Measurements from ENCODE around the gene STX10.
"Not testable (repeated sequence)": the region's sequence is repeated elsewhere in the genome, so short reads cannot be mapped to it uniquely, and the experiment has no call there.

STX10 gene, protein sequence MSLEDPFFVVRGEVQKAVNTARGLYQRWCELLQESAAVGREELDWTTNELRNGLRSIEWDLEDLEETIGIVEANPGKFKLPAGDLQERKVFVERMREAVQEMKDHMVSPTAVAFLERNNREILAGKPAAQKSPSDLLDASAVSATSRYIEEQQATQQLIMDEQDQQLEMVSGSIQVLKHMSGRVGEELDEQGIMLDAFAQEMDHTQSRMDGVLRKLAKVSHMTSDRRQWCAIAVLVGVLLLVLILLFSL

DNA sequence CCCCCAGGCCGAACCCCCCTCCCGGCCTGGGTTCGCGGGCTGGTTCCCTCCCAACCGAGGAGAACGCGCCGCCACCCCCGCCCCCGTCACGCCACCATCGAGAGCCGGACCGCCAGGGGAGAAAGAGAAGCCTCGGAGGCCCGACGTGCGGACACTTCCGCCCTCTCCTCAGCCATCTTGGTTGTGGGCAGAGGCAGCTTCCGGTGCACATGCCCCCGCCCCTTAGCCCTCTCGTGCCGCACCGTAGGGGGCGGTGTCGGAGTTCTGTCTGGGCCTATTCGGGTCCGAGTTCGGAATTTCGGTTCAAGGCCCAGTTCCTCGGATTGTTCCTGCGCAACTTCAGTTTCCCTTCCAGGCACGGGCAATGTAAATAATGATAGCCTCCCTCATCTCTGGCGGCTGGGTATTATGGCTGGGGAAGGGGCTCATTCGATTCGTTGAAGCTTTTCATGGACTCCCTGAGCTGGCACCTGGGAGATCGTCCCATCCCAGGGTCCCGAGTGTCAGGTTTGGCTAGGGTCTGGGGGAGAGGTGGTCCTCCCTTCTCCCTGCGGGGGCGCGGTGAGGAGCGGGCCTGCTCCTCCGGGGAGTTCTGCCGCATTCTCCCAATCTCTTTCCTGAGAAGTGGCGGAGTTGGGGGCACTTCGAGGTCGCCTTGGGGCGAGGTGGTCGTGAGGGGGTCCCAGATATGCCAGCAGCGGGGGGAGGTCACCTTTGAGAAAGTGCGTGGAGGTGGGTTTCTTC lies at the start of gene STX10, which contains the start of gene IER2:
TSS of gene STX10 (minus strand) at position 189 of the 744 bp plus-strand sequence. CDS start 202 bp downstream, outside the sequence.
TSS of gene IER2 (plus strand) at position 225 of the 744 bp plus-strand sequence. CDS start 2,776 bp downstream, outside the sequence.
- peak; percentile 97 for DNase-seq

- no peak for DNase-seq
Measured at GRCh38 chr19:13198634-13199033, 48.5 kb upstream of the STX10 start.

DNA sequence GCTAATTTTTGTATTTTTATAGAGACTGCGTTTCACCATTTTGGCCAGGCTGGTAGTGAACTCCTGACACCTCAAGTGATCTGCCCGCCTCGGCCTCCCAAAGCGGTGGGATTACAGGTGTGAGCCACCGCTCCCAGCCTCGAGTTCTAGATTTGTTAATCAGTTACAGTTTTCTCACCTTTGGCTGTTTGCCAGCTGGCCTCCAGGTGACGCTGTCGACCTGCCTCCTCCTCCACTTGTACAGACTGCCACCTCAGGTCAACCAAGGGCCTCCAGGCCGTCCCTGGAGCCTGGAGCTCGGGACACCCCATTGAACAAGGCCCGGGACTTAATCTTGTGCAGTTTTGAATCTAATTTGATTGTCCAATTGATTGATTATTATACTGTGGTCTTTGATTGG lies 45.5 kb upstream of the STX10 start:
- peak; percentile 35 for DNase-seq

GRCh38 chr19:13190781-13191540 lies 40.8 kb upstream of the STX10 start:
- DNase-seq, result no peak

GRCh38 chr19:13189600-13189999 lies 39.4 kb upstream of the STX10 start:
- no peak for DNase-seq

DNA sequence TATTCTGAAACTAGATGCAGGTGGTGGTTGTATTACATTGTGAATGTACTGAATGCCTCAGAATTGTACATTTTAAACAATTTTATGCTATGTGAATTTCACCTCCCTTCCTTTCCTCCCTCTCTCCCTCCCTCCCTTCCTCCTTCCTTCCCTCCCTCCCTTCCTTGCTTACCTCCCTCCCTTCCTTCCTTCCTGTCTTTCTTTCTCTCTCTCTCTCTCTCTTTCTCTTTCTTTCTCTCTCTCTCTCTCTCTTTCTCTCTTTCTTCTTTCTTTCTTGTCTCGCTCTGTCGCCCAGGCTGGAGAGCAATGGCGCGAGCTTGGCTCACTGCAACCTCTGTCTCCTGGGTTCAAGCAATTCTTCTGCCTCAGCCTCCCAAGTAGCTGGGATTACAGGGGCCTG lies 37.2 kb upstream of the STX10 start:
- DNase-seq, result peak; percentile 45

DNA sequence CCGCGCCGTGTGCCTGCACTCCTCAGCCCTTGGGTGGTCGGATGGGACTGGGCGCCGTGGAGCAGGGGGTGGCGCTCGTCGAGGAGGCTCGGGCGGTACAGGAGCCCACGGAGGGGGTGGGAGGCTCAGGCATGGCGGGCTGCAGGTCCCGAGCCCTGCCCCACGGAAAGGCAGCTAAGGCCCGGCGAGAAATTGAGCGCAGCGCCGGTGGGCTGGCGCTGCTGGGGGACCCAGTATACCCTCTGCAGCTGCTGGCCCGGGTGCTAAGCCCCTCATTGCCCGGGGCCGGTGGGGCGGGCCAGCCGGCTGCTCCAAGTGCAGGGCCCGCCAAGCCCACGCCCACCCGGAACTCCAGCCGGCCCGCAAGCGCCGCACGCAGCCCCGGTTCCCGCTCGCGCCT lies 36.5 kb upstream of the STX10 start:
- not testable (repeated sequence) for DNase-seq

DNA sequence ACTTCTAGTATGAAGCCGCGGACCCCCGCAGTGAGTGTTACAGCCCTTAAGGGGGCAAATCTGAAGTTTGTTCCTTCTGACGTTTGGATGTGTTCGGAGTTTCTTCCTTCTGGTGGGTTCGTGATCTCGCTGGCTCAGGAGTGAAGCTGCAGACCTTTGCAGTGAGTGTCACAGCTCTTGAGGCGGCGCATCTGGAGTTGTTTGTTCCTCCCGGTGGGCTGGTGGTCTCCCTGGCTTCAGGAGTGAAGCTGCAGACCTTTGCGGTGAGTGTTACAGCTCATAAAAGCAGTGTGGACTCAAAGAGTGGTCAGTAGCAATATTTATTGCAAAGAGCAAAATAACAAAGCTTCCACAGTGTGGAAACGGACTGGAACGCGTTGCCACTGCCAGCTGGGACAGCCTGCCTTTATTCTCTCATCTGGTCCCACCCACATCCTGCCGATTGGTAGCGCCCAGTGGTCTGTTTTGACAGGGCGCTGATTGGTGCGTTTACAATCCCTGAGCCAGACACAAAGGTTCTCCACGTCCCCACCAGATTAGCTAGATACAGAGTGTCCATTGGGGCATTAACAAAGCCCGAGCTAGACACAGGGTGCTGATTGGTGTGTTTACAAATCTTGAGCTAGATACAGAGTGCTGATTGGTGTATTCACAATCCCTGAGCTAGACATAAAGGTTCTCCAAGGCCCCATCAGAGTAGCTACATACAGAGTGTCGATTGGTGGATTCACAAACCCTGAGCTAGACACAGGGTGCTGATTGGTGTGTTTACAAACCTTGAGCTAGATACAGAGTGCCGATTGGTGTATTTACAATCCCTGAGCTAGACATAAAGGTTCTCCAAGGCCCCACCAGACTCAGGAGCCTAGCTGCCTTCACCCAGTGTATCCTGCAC lies 35.8 kb upstream of the STX10 start:
- peak; percentile 69 for DNase-seq

- not testable (repeated sequence) for DNase-seq
Measured at GRCh38 chr19:13184926-13185325, 34.8 kb upstream of the STX10 start.

DNA sequence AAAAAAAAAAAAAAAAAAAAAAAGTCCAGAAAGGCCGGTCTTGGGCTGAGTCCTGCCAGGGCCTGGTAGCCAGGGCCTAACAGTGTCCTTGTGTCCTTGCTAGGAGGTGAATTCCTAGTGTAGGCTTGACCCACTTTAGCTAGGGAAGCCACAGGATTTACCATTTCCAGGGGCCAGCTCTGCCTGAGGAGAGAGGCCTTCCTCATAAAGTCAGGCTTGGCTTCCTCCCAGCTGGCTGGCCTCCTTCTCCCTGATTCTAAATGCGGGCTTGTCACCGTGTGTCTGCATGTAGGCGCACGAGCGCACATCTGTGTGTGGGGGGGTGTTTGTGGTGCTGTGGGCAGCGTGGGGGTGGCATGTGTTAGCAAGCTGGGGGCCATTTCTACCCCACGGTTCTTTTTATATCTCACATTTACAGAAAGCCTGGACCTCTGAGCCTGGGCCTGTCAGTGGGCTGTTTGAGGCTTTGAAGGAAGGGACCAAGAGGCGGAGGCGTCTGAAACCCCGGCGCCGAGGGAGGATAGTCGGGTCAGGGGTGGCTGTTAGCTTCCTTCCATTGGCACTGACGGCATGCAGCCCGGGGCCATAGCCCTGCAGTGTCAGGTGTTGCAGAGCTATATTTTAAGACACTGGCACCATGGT lies 31.7 kb upstream of the STX10 start:
- peak; percentile 29 for DNase-seq

- not testable (repeated sequence) for DNase-seq
Measured at GRCh38 chr19:13178291-13178690, 28.1 kb upstream of the STX10 start.

DNA sequence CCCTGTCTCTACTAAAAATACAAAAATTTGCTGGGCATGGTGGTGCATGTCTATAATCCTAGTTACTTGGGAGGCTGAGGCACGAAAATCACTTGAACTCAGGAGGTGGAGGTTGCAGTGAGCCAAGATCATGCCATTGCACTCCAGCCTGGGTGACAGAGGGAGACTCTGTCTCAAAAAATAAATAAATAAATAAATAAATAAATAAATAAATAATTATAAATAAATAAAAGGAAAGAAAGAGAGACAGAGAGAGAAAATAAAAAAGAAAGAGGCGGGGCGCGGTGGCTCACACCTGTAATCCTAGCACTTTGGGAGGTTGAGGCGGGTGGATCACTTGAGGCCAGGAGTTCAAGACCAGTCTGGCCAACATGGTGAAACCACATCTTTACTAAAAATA lies 27.4 kb upstream of the STX10 start:
- DNase-seq, result not testable (repeated sequence)

GRCh38 chr19:13176345-13176744 lies 26.2 kb upstream of the STX10 start:
- no peak for DNase-seq

- DNase-seq, result no peak
Measured at GRCh38 chr19:13173139-13173737, 23.1 kb upstream of the STX10 start.

- DNase-seq, result peak; percentile 73
Measured at GRCh38 chr19:13172346-13173138, 22.4 kb upstream of the STX10 start.

DNA sequence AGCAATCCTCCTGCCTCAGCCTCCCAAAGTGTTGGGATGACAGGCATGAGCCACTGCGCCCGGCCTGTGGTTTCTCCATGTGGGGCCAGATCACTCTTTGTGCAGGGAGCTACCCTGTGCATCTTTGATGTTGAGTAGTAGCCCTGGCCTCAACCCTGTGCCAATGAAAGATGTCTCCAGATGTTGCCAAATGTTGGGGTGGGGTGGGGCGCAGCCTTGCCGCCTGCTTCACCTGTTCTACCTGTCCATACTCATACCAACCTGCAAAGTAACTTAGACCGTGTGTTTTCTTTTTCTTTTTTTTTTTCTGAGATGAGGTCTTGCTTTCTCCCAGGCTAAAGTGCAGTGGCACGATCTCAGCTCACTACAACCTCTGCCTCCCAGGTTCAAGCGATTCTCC lies 21.0 kb upstream of the STX10 start:
- DNase-seq, result no peak

GRCh38 chr19:13169769-13170168 lies 19.6 kb upstream of the STX10 start:
- no peak for DNase-seq

- DNase-seq, result not testable (repeated sequence)
Measured at GRCh38 chr19:13166151-13166550, 16.0 kb upstream of the STX10 start.

GRCh38 chr19:13165162-13165997 lies 15.2 kb upstream of the STX10 start:
- peak; percentile 90 for DNase-seq
